GM18507 (cell line): ENCODE results near the gene TAP2.
A peak's percentile ranks its signal among the peaks of the same experiment; 100 is the strongest.
"Not testable (repeated sequence)": the region's sequence is repeated elsewhere in the genome, so short reads cannot be mapped to it uniquely, and the experiment has no call there.

Source experiments
- DNase-seq: peaks from one replicate; pipeline ENCODE4 v3.0.0; 2011; ENCODE audit warnings: low read depth; ENCODE audit not compliant: insufficient read length; ENCODE audit errors: extremely low spot score
- FAIRE-seq: peaks from 2 replicates; lab custom pipeline; 2011; peaks lifted over from hg19 to GRCh38; lab: Jason Lieb, UNC

The TAP2 gene

DNA sequence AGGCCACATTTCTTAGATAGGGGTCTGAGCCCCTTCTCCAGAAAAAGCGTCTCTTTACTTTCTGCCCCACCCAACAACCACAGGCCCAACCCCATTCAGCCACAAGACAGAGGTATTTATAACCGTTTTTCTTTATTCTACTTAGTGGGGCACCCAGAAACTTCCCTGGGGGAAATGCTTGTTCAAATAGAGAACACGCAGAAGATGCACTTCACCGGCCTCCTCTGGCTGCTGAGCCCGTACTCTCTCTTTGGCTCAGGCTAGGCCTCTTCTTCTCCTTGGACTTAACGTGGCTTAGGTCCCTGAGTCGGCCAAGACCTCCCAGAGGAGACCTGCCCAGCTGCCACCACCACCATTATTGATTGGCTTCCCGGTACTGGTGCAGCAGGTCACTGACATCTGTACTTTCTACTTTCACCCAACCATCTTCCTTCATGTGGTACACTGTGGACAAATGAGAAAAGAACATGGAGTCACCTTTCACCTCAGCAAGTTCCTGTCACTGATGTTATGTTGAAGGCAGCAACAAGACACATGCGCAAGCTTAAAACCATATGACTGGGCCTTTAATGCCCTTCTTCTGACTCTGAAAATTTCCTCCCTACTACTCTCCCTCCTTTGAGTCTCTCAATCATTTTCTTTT lies 2.2 kb upstream of the TAP2 start:
- DNase-seq (no peak), FAIRE-seq (peak; percentile 81)

DNA sequence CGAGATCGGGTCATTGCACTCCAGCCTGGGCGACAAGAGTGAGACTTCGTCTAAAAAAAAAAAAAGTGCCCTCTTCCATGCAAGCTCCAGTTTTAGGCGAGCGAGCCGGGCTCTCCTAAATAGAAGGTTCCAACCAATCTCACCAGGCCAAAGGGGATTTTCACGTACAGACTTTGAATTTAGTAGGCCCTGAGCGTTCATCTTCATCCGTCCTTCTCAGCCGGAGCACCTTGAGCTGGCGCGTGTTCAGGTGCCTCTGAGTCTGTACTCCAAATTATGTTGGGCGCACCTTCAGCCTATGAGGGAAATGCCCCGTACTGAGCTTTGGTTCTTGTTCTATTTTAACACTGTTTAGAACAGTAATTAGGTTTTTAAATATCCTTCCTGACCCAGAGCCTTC lies 817 bp upstream of the TAP2 start:
- DNase-seq (no peak), FAIRE-seq (no peak)

DNA sequence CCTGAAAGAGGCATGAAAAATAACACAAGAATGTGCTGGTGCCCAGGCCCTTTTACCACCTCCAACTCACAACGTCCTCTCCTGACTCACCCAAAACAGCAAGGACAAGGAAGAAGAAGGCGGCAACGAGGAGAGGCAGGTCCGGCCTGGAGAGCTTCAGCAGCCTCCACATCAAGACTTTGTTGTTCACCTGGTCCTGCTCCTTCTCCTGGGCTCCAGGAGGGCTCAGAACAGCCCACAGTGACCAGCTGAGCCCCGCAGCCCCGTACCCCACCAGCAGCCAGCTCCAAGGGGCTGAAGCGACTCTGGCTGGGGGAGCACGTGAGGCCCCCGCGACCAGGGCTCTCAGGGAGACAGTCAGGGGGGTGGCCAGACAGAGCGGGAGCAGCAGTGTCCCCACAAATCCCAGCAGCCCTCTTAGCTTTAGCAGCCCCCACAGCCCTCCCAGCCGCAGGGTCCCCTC lies 857 bp downstream of the TAP2 start:
- DNase-seq (no peak), FAIRE-seq (peak; percentile 55)

DNA sequence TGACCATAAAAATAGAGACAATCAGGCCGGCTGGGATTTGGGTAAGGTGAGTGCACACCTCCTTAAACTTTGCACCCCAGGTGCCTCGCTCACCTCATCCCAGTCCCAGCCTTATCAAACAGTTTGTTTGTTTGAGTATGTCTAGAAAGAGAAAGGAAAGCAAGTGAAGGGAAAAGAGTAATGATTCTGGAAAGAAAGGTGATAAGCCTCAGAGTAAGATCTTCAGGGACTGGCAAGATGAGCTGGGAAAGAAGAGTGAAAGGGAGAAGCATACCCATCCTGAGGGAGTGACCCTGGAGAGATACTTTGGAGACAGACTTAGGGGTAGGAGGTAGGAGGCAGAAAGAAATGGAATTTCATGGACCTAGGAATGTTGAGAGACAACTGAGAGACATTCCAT lies 1.7 kb downstream of the TAP2 start:
- FAIRE-seq (no peak), DNase-seq (no peak)

DNA sequence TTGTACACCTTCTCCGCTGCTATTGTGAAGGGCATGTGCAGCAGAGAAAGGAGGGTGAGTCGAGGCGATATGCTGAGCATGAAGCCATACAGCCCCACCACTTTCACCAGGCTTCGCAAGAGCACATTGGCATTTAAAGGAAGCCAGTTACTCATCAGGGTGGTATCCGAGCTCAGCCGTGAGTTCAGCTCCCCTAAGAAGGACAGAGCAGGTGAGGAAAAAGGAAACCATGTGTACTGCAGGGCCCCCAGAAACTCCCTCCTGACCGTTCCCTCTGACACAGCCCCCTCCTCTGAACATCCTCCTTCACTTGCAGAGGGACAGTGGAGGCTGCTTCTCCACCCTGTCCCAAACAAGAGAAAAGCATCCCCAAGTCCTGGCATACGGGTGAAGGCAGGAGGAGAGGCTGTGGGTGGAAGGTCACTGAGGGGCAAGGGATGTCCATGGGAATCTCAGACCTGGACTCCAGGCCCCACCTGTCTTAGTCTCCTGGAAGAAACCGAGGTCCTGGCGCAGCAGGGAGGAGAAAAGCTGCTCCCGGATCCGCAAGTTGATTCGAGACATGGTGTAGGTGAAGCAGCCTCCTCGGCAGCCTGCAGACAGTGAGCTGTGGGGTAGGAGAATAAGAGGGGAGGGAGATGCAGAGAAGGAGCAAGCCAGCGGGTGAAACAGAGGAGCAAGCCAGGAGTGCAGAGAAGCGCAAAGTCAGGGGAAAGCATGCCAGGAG lies 3.2 kb downstream of the TAP2 start:
- FAIRE-seq, result no peak
- no peak for DNase-seq

DNA sequence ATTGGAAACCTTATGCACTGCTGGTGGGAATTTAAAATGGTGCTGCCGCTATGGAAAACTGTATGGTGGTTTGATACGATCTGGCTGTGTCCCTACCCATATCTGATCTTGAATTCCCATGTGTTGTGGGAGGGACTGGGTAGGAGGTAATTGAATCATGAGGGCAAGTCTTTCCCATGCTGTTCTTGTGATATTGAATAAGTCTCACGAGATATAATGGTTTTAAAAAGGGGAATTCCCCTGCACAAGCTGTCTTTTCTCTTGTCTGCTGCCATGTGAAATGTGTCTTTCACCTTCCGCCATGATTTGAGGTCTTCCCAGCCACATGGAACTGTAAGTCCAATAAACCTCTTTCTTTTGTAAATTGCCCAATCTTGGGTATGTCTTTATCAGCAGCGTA lies 4.9 kb downstream of the TAP2 start:
- FAIRE-seq (no peak), DNase-seq (no peak)

DNA sequence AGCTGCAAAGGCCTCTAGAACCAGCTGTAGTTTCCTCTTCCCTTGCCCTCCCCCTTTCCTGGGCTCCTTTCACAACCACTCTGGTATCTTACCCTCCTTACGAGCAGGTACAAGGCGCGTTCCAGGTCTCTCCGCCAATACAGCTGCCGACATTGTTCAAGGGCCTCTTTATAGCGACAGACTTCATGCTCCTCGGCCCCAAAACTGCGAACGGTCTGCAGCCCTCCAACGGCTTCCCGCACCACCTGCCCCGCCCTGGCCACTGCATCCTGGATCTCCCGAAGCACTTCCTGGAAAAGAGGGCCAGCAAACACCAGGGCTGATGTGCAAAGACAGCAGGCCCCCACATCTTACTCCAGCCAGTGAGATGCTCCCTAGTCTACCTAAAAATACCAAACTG lies 6.0 kb downstream of the TAP2 start:
- FAIRE-seq, result no peak
- no peak for DNase-seq

DNA sequence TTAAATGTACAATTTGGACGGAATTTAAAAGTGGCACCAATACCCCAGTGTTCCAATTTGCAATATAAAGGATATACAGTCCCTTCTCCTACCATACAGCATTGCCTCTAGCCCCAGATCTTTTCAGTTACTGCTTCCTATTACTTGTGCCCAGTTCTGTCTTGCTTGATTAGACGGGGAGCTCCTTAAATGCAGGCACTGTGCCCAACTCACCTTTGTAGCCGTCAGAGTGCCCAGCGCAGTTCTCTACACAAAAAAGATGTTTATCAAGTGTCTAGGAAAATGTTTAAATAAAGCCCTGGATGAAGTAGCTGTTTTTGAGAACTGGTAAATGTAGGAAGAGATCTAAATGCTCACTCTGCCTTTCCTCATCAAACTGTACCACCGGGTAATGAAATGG lies 7.6 kb downstream of the TAP2 start:
- DNase-seq (no peak), FAIRE-seq (no peak)

DNA sequence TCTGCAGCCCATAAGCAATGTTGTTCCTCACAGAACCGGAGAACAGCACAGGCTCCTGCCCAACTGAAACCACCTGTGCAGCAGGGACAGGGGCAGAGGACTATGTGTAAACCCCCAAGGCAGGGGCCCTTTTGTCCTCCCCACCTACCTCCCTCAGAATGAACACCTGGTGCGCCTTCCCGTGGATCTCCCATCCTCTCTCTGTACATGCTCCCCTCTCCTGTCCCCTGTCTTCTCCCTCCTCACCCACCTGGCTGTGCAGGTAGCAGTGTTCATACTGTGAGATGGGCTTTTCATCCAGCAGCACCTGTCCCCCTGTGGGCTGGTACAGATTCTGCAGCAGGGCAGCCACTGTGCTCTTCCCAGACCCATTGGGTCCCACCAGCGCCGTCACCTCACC lies 8.5 kb downstream of the TAP2 start:
- no peak for FAIRE-seq
- DNase-seq, result no peak

DNA sequence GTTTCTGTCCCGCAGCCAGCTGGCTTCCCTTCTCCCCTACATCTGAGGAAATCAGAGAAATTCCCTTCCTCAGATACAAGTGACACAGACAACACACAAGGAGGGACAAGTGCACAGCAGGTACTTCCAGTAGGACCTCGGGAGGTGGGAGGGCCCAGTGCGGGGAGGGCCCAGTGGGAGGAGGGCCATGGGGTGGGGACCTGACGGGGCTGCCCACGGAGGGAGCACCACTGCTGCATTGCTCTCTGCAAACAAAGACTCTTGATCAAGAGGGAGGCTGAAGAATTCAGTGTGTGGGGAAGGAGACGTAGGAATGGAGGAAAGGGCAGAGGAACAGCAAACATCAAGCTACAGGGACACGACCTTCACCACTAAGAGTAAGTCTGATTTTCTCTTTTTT lies 9.0 kb downstream of the TAP2 start:
- DNase-seq (no peak), FAIRE-seq (no peak)

DNA sequence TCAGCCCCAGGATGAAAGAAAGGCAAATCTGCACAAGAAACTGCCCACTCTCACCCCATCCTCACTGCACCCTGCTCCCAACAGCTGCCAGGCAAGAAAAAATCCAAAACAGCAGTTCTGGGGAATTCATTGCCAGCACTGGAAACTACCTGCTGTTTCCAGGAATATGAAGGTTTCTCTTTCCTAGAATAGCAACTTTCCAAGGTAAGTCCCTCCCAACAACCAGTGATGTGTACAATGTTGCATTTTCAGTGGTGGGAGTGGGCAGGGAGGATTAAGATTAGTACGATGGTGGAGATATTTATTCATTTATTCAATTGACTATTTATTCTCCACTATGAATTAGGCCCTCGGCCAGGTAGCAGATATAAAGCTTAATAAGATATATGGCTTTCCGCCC lies 11.5 kb downstream of the TAP2 start:
- FAIRE-seq, result no peak
- no peak for DNase-seq

DNA sequence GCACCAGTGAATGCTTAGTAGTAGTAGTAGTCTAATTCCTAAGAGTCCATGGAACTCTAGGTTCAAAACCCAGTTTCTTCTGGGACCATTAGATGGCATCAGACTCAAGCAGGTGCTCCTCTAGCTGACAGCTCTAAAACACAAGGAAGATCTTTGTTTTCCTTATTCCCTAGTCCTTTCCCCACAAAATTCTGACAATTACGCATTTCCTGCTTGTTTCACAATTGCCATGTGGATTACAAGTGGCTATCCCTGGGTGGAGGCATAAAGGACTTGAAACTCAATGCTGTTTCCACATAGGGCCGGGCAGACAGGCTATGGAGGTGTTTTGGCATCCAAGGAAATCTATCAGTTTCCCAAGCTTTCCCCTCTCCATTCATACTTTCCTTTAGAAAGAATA lies 12.6 kb downstream of the TAP2 start:
- FAIRE-seq, result peak; percentile 66
- DNase-seq, result no peak

DNA sequence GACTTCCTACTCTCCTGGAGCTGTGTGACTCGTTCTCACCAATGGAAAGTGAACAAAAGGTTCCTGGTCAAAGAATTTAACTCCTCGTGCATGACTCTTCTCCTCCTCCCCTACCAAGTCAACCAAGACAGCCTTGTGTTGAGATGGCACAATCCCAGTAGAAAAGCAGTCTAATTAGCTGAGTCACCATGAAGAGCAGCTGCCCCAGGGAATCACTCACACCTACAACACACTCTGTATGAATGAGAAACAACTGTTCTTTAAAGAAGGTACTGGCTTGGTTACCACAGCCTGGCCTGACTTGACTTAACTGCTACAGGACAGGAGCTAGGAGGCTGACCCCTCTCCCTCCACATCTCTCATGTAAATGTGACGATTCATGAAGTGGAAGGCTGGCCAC lies 18.8 kb downstream of the TAP2 start:
- no peak for FAIRE-seq
- DNase-seq, result no peak

DNA sequence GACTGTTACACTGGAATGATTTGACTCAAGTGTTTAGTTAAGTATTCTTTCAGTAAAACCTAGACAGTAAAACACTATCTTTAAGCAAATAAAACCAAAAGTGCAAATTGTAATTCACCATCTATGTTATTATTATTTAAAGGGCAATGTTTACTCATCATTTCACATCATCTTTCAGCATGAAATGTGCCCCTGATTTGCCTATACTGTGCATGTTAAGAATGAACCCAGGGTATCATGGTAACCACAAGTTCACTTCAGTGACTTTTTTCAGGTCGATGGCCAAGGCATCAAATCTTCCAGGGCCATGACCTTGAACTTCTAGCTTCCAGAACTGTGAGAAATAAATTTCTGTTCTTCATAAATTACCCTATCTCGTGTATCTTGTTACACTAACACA lies 19.7 kb downstream of the TAP2 start:
- FAIRE-seq, result no peak
- no peak for DNase-seq

DNA sequence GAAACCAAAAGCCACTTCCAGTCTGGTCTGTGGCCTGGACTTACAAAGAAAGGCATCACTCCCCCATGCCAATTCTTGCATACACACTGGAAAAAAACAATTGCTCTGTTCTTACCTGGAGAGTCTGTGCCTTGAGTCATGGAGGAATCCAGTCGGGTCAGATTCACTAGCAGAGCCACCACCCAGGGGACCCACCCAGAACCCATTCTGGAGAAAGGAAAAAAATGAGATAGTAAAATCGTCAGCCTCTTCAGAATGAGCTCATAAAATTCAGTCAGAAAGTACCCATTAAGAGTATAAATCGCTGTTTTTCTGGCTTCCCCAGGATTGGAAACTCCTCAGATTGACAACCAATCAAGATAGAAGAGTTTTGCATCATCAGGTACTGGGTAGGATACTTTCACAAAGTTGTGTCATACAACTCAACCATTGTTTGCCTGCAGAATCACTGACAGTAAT lies 21.8 kb downstream of the TAP2 start, which contains the start of gene HLA-DOB:
TSS of gene HLA-DOB (minus strand) at position 257 of the 459 bp plus-strand sequence. CDS start at position 206, 51 bp downstream.
- peak; percentile 59 for DNase-seq
- no peak for FAIRE-seq

DNA sequence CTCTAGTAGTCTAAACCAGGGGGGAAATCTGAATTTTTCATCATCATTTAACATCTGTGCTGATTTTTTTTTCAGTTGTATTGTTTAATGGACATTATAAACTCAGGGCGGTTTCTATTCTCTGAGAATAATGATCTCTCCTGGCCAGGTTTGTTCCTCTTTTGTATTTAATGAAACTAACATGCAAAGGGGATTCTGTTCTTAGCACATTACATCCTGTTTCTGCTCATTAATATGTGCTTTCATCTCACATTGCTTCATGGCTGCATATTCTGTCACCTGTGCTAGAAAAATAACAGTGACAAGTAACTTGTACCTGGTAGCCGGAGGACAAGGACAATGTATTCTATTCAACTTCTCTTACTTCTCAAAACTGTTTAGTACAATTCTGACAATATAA lies 22.5 kb downstream of the TAP2 start:
- FAIRE-seq, result peak; percentile 94
- DNase-seq, result no peak

DNA sequence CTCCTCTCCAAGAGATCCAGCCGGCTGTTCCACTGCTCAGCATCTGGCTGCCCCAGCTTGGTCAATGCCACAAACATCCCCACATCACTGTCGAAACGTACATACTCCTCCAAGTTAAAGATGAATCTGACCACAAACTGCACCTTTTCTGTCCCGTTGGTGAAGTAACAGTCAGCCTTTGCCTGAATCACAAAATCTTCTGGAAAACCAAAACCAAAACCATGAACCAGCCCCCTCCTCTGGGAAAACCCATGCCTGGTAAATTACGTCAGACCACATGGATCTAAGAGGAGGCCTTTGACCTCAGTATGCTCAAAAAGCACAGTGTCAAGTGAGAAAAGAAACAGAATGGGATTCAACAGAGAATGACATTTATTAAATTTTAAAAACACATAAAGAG lies 23.4 kb downstream of the TAP2 start:
- no peak for DNase-seq
- FAIRE-seq, result peak; percentile 75

DNA sequence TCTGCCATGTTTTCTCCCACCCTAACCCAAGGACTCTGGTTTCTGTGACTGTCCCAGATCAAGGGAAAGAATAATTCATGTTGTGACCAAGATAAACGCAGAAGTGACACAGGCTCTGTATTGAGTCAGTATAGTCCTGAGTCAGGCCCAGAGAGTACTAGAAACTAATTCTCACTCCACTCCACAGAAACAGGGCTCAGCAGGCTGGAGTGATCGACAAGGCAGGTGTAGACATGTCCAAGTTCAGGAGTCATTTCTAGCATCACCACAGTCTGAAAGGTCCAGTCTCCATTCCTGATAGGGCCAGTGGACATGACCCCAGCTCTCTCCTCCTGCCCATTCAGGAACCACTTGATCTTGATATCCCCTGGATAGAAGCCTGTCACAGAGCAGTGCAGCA lies 24.4 kb downstream of the TAP2 start:
- DNase-seq (no peak), FAIRE-seq (peak; percentile 49)

DNA sequence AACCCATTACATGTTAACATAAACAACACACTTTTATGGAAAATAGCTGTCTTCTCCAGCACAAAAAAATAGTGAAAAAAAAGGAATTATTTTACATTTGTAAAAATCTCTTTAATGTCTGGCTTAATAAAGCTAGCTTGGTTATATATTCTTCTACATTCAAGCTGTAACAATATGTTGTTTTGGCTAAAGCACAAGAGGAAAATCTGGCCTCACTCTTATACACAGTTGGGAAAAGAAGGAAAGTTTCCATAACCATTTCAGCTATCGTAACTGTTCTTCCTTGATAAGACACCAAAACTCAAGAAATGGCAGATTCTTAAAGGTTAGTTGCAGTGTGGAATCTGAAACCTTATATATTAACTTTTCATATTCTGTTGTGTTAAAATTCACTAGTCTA lies 29.4 kb downstream of the TAP2 start:
- DNase-seq (no peak), FAIRE-seq (no peak)

DNA sequence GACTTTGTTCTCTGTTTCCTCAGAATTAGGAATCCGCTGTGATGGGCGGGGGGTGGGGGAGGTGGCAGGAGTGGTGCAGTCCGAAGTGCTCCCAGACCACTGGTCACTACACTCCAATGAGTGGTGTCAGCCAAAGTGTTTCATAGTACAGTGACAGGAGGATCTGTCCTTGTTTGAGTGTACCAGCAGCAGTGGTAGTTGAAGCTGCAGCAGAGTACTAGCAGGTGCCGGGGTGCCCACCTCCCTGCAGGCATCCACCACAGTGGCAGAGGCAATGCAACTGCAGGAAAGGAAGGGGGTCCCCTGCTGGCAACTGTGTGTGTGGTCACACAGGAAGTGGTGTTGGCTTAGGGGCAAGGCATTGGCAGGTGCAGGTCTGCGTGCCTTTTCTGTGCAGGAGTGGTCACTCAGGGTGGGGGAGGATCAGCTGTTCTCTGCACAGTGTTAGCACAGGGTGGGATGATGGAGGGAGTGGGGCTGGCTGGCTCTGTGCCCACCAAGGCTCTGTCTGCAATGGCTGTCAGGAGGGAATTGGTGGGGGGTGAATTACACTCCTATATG lies 31.4 kb downstream of the TAP2 start:
- FAIRE-seq (no peak), DNase-seq (no peak)

DNA sequence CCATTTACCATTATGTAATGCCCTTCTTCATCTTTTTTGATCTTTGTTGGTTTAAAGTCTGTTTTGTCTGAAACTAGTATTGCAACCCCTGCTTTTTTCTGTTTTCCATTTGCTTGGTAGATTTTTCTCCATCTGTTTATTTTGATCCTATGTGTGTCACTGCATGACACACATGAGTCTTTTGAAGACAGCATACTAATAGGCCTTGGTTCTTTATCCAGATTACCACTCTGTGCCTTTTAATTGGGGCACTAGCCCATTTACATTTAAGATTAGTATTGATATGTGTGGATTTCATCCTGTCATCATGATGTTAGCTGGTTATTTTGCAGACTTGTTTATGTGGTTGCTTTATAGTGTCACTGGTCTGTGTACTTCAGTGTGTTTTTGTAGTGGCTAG lies 33.1 kb downstream of the TAP2 start:
- not testable (repeated sequence) for FAIRE-seq, DNase-seq
